ENCODE data around the gene ZNRD2. TPM values are rescaled to one million over a fixed set of nuclear protein-coding genes. Genes with fewer than 3 reads are reported as not detected.

Gene ZNRD2
- total RNA-seq, 4 donors from 2014 or later = 16.5 to 25.7 (median 25.4) TPM

DNA sequence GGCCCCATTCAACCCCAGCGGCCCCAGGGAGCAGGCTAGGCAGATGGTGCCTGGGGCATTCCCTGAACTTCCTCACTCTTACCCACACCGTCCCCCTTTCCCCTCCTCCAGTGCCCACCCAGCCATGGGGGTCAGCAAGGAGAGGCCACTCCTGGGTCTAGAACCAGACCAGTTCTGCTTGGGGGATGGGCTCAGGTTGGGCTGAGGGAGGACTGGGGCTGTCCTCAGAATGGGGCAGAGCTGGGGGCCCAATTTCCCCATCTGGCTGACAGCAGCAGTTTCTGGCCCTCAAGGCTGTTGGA, 33.0 kb upstream of the ZNRD2 start:
- DNase-seq = no peak
- no peak overlapping the region for H3K4me3 ChIP-seq
- H3K36me3 ChIP-seq = peaks cover 0 to 64% (median 0%) of the 10 kb centered on the region in 3 donors
- no peak for TF ChIP-seq POLR2A (IDR thresholded peaks at IDR 0.05)
- TF ChIP-seq, protein P1, sequence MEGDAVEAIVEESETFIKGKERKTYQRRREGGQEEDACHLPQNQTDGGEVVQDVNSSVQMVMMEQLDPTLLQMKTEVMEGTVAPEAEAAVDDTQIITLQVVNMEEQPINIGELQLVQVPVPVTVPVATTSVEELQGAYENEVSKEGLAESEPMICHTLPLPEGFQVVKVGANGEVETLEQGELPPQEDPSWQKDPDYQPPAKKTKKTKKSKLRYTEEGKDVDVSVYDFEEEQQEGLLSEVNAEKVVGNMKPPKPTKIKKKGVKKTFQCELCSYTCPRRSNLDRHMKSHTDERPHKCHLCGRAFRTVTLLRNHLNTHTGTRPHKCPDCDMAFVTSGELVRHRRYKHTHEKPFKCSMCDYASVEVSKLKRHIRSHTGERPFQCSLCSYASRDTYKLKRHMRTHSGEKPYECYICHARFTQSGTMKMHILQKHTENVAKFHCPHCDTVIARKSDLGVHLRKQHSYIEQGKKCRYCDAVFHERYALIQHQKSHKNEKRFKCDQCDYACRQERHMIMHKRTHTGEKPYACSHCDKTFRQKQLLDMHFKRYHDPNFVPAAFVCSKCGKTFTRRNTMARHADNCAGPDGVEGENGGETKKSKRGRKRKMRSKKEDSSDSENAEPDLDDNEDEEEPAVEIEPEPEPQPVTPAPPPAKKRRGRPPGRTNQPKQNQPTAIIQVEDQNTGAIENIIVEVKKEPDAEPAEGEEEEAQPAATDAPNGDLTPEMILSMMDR (IDR thresholded peaks at IDR 0.05) = no peak
- no peak overlapping the region for H3K27ac ChIP-seq
- no peaks in the 10 kb centered on the region for H3K27me3 ChIP-seq
- no peaks in the 10 kb centered on the region for H3K9me3 ChIP-seq
- peaks cover 5 to 25% (median 13%) of the 10 kb centered on the region in 4 donors for H3K4me1 ChIP-seq

DNA sequence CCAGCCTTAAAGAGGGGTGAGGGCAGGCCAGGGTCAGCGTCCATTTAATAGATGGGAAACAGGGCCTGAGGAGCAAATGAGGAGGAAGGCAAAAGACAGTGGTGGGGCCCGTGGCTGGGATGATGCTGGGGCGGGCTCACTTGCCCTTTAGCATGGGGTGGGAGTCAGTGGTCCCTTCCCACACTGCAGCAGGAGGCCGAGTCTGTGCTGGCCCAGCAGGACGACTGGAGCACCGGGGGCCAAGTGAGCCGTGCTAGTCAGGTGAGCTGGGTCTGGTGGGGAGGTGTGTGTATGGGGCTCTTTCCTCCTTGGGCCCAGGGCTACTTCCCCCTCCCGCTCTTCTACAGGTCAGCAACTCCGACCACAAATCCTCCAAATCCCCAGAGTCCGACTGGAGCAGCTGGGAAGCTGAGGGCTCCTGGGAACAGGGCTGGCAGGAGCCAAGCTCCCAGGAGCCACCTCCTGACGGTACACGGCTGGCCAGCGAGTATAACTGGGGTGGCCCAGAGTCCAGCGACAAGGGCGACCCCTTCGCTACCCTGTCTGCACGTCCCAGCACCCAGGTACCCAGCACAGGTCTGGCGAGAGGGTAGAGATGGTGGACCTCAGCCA, 32.6 kb upstream of the ZNRD2 start:
- Histone ChIP-seq H3K27ac (no peak overlapping the region), H3K36me3 (peaks cover 0 to 59% (median 0%) of the 10 kb centered on the region in 3 donors)
- no peak for DNase-seq

DNA sequence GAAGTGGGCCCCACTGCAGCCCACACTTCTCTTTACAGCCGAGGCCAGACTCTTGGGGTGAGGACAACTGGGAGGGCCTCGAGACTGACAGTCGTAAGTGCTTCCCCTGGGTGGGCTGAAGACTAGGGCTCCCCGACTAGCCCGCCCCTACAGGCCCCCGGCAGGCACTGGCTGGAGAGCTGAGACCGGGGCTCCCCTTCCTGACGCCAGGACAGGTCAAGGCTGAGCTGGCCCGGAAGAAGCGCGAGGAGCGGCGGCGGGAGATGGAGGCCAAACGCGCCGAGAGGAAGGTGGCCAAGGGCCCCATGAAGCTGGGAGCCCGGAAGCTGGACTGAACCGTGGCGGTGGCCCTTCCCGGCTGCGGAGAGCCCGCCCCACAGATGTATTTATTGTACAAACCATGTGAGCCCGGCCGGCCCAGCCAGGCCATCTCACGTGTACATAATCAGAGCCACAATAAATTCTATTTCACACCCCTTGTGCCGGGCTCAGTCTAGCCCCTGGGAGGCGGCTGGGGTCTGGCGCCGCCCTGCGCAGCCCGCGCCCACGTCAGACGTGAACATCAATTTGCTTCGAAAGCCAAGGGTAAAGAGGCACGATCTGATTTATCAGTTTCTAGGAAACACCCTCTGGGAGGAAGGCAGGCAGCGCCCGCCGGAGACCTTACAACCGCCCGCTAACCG, 31.9 kb upstream of the ZNRD2 start:
- no peak overlapping the region for H3K27ac ChIP-seq
- no peak for TF ChIP-seq POLR2A (IDR thresholded peaks at IDR 0.05)
- TF ChIP-seq, protein P1 (IDR thresholded peaks at IDR 0.05) = no peak
- H3K4me1 ChIP-seq = peaks cover 5 to 25% (median 13%) of the 10 kb centered on the region in 4 donors
- H3K4me3 ChIP-seq = no peak overlapping the region
- no peaks in the 10 kb centered on the region for H3K27me3 ChIP-seq
- H3K36me3 ChIP-seq = peaks cover 0 to 52% (median 0%) of the 10 kb centered on the region in 3 donors
- H3K9me3 ChIP-seq = no peaks in the 10 kb centered on the region
- DNase-seq = no peak

More for the DNA sequence above, 32.6 kb upstream of the ZNRD2 start:
- peaks cover 5 to 25% (median 13%) of the 10 kb centered on the region in 4 donors for H3K4me1 ChIP-seq
- H3K27me3 ChIP-seq = no peaks in the 10 kb centered on the region
- no peak for TF ChIP-seq POLR2A (IDR thresholded peaks at IDR 0.05)
- TF ChIP-seq, protein P1 (IDR thresholded peaks at IDR 0.05) = no peak
- H3K4me3 ChIP-seq = no peak overlapping the region
- no peaks in the 10 kb centered on the region for H3K9me3 ChIP-seq

DNA sequence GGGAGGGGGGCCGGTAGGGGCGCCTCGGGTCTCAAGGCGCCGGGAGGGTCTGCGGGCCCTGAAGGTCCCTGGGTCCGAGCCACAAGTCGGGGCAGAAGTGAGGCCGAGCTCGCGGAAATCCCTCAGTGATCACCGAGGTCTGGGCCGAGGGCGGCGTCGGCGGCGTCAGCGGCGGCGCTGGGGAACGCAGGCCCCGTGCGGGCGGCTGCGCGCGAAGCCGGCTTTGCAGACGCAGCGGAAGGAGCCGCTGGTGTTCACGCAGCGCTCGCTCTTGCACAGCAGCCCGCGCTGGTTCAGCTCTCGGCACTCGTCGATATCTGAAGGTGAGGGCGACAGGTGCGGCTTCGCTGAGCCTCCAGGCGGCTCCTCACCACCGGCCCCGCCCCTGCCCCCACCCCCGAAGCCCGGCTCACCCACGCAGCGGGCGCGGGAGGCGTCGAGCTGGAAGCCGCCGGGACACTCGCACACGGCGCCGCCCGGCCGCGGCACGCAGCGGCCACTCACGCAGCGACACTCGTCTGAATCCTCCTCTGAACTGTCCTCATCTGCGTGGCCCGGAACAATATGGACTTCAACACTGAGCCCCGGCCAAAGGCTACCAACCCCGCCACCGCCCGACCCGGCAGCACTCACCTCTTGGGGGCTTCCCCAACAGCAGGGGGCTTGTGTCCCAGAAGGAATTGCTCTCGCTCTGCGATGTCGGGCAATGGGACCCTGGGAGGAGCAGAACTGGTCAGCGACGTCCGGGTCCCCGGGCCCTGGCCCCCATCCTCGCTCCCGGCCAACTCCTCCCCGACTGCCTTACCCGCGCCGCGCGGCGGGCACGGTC, 31.1 kb upstream of the ZNRD2 start:
- DNase-seq = no peak
- no peak for TF ChIP-seq POLR2A (IDR thresholded peaks at IDR 0.05)
- TF ChIP-seq, protein P1 (IDR thresholded peaks at IDR 0.05) = no peak
- no peaks in the 10 kb centered on the region for H3K9me3 ChIP-seq
- H3K27me3 ChIP-seq = no peaks in the 10 kb centered on the region
- H3K4me1 ChIP-seq = peaks cover 5 to 25% (median 13%) of the 10 kb centered on the region in 4 donors
- peak overlapping the region; percentile 44 to 69 (median 61) for H3K4me3 ChIP-seq
- H3K27ac ChIP-seq = peak overlapping the region; percentile 86 to 96 (median 93)
- peaks cover 0 to 55% (median 0%) of the 10 kb centered on the region in 3 donors for H3K36me3 ChIP-seq

DNA sequence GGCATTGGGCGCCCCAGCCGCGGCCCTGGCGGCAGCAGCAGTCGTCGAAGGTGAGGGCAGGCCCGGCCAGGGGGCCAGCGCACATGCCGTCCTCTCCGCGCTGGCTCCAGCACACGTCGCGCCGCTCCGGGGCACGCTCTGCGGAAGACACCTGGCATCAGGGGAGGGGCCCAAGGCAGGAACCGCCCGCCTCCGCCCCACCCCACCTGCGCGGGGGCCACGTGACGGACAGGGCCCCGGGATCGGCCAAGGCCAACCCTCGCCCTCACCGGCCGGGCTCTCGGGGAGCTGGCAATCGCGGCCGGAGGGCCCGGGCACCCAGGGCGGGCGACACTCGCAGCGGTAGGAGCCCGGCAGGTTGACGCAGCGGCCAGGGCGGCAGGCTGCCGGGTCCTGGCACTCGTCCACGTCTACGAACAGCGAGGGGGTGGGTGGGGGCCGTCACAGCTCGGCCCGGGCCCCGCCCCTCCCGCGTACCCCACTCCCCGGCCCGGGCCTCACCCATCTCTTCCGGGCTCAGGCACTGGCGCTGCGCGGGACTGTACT, 30.5 kb upstream of the ZNRD2 start:
- peak; percentile 46 to 62 for TF ChIP-seq POLR2A (IDR thresholded peaks at IDR 0.05)
- TF ChIP-seq, protein P1 (IDR thresholded peaks at IDR 0.05) = no peak
- no peaks in the 10 kb centered on the region for H3K27me3 ChIP-seq
- H3K36me3 ChIP-seq = peaks cover 0 to 53% (median 0%) of the 10 kb centered on the region in 3 donors
- H3K4me3 ChIP-seq = peak overlapping the region; percentile 44 to 69 (median 61)
- peak overlapping the region; percentile 86 to 96 (median 93) for H3K27ac ChIP-seq
- peak; percentile 73 to 91 (median 89) for DNase-seq
- no peaks in the 10 kb centered on the region for H3K9me3 ChIP-seq
- H3K4me1 ChIP-seq = peaks cover 5 to 25% (median 13%) of the 10 kb centered on the region in 4 donors
